ENCODE measurements around the gene B3GNT2.

B3GNT2 gene

DNA sequence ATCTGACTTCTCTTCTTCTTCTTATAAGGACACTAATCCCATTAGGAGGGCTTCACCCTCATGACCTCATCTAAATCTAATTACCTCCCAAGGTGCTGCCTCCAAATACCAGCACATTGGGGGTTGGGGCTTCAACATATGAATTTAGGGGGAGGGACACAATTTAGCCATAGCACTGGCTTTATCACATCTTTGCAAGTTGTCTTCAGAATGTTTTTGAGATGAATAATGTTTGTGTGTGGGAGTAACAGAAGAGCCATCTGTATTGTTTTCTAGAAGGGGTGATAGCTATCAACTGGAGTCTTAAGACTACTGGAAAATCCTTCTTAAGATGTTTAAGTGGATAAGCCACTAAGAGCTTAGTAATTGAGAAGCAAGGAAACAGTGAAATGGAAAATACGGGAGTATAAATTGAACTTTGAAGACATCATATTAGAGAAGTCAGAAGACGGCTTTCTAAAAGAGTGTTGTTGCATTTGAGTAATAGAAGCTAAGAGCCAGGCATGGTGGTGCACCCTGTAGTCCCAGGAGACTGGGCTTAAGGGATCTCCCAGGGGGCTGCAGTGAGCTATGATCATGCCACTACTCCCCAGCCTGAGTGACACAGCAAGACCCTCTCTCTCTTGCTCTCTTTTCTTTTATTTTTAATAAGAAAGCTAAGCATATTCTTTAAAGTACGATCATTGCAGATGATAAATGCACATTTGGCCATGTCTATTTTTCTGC is 32.6 kb upstream of the B3GNT2 start:
- H3K79me2 ChIP-seq (ENCODE audit: insufficient read depth, low read length), result no peaks in the 10 kb centered on the region
- no peaks in the 10 kb centered on the region for H3K9me2 ChIP-seq (replicated peaks; ENCODE audit: low read depth, low read length)
- H3K4me3 ChIP-seq (ENCODE audit: low read length, poor library complexity, severe bottlenecking), result no peak overlapping the region
- H2AFZ ChIP-seq (ENCODE audit: low read length), result no peak overlapping the region
- no peaks in the 10 kb centered on the region for H4K20me1 ChIP-seq (ENCODE audit: insufficient read depth, low read length, poor library complexity, severe bottlenecking)
- peak overlapping the region; percentile 2 for H3K9ac ChIP-seq (ENCODE audit: low read depth, low read length, poor library complexity, severe bottlenecking)
- H3K9me3 ChIP-seq (ENCODE audit: insufficient read depth, low read depth, low read length), result no peaks in the 10 kb centered on the region
- H3F3A ChIP-seq (ENCODE audit: low read depth), result no peaks in the 10 kb centered on the region
- no peaks in the 10 kb centered on the region for H3K36me3 ChIP-seq (ENCODE audit: insufficient read depth, low read length)
- peak overlapping the region; percentile 41 for H3K4me2 ChIP-seq (ENCODE audit: low read depth, low read length, poor library complexity, severe bottlenecking)
- H3K27me3 ChIP-seq (ENCODE audit: insufficient read depth, low read length, poor library complexity, severe bottlenecking), result no peaks in the 10 kb centered on the region
- no peak for TF ChIP-seq EZH2phosphoT487 (IDR thresholded peaks at IDR 0.05; ENCODE audit: borderline replicate concordance)
- peaks cover 44% of the 10 kb centered on the region for H3K4me1 ChIP-seq (ENCODE audit: insufficient read depth, low read length, poor library complexity, severe bottlenecking)

GRCh38 chr2:62163834-62164233 is 32.1 kb upstream of the B3GNT2 start:
- Histone ChIP-seq H3K9ac (ENCODE audit: low read depth, low read length, poor library complexity, severe bottlenecking) (peak overlapping the region; percentile 2), H3K9me3 (ENCODE audit: insufficient read depth, low read depth, low read length) (no peaks in the 10 kb centered on the region), H3K9me2 (replicated peaks; ENCODE audit: low read depth, low read length) (no peaks in the 10 kb centered on the region), H3K4me3 (ENCODE audit: low read length, poor library complexity, severe bottlenecking) (no peak overlapping the region), H3K27me3 (ENCODE audit: insufficient read depth, low read length, poor library complexity, severe bottlenecking) (no peaks in the 10 kb centered on the region), H3K4me2 (ENCODE audit: low read depth, low read length, poor library complexity, severe bottlenecking) (peak overlapping the region; percentile 41), H3F3A (ENCODE audit: low read depth) (no peaks in the 10 kb centered on the region), H3K36me3 (ENCODE audit: insufficient read depth, low read length) (no peaks in the 10 kb centered on the region), H3K4me1 (ENCODE audit: insufficient read depth, low read length, poor library complexity, severe bottlenecking) (peaks cover 44% of the 10 kb centered on the region), H3K79me2 (ENCODE audit: insufficient read depth, low read length) (no peaks in the 10 kb centered on the region), H4K20me1 (ENCODE audit: insufficient read depth, low read length, poor library complexity, severe bottlenecking) (no peaks in the 10 kb centered on the region), H2AFZ (ENCODE audit: low read length) (no peak overlapping the region)
- TF ChIP-seq, protein P1, sequence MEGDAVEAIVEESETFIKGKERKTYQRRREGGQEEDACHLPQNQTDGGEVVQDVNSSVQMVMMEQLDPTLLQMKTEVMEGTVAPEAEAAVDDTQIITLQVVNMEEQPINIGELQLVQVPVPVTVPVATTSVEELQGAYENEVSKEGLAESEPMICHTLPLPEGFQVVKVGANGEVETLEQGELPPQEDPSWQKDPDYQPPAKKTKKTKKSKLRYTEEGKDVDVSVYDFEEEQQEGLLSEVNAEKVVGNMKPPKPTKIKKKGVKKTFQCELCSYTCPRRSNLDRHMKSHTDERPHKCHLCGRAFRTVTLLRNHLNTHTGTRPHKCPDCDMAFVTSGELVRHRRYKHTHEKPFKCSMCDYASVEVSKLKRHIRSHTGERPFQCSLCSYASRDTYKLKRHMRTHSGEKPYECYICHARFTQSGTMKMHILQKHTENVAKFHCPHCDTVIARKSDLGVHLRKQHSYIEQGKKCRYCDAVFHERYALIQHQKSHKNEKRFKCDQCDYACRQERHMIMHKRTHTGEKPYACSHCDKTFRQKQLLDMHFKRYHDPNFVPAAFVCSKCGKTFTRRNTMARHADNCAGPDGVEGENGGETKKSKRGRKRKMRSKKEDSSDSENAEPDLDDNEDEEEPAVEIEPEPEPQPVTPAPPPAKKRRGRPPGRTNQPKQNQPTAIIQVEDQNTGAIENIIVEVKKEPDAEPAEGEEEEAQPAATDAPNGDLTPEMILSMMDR (conservative IDR thresholded peaks at IDR 0.05; ENCODE audit: low read length), result no peak
- TF ChIP-seq EZH2phosphoT487 (IDR thresholded peaks at IDR 0.05; ENCODE audit: borderline replicate concordance), result no peak

GRCh38 chr2:62175728-62176127 is 20.2 kb upstream of the B3GNT2 start:
- peaks cover 8% of the 10 kb centered on the region for H3F3A ChIP-seq (ENCODE audit: low read depth)
- no peaks in the 10 kb centered on the region for H3K27me3 ChIP-seq (ENCODE audit: insufficient read depth, low read length, poor library complexity, severe bottlenecking)
- H3K9me3 ChIP-seq (ENCODE audit: insufficient read depth, low read depth, low read length), result no peaks in the 10 kb centered on the region
- H3K4me3 ChIP-seq (ENCODE audit: low read length, poor library complexity, severe bottlenecking), result no peak overlapping the region
- H3K9ac ChIP-seq (ENCODE audit: low read depth, low read length, poor library complexity, severe bottlenecking), result peak overlapping the region; percentile 93
- H3K4me2 ChIP-seq (ENCODE audit: low read depth, low read length, poor library complexity, severe bottlenecking), result no peak overlapping the region
- no peaks in the 10 kb centered on the region for H3K36me3 ChIP-seq (ENCODE audit: insufficient read depth, low read length)
- TF ChIP-seq, protein P1 (conservative IDR thresholded peaks at IDR 0.05; ENCODE audit: low read length), result no peak
- no peak for TF ChIP-seq EZH2phosphoT487 (IDR thresholded peaks at IDR 0.05; ENCODE audit: borderline replicate concordance)
- no peaks in the 10 kb centered on the region for H4K20me1 ChIP-seq (ENCODE audit: insufficient read depth, low read length, poor library complexity, severe bottlenecking)
- peaks cover 55% of the 10 kb centered on the region for H3K4me1 ChIP-seq (ENCODE audit: insufficient read depth, low read length, poor library complexity, severe bottlenecking)
- peaks cover 32% of the 10 kb centered on the region for H3K79me2 ChIP-seq (ENCODE audit: insufficient read depth, low read length)
- no peaks in the 10 kb centered on the region for H3K9me2 ChIP-seq (replicated peaks; ENCODE audit: low read depth, low read length)
- H2AFZ ChIP-seq (ENCODE audit: low read length), result no peak overlapping the region

DNA sequence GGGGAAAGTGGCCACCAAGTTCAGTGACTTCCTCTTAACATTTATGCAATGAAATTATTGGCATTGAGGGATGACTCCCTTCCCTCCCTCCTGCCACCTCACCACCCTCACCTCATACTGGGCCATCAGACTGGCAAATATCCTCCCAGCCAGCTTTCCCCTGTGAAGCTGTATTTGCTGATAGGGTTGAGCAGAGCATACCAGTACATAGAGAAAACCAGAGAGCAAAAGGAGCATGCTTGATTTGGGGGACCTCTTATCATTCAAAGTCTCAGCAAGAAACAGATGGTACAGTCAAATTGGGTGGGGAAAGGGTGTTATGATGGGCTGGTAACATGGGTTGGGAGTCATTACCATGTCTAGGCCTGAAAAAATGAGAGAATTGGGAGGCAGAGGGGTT is 19.1 kb upstream of the B3GNT2 start:
- peak overlapping the region; percentile 93 for H3K9ac ChIP-seq (ENCODE audit: low read depth, low read length, poor library complexity, severe bottlenecking)
- H3K4me3 ChIP-seq (ENCODE audit: low read length, poor library complexity, severe bottlenecking), result no peak overlapping the region
- H3K9me2 ChIP-seq (replicated peaks; ENCODE audit: low read depth, low read length), result no peaks in the 10 kb centered on the region
- peak overlapping the region; percentile 47 for H3K4me2 ChIP-seq (ENCODE audit: low read depth, low read length, poor library complexity, severe bottlenecking)
- no peaks in the 10 kb centered on the region for H4K20me1 ChIP-seq (ENCODE audit: insufficient read depth, low read length, poor library complexity, severe bottlenecking)
- H3K4me1 ChIP-seq (ENCODE audit: insufficient read depth, low read length, poor library complexity, severe bottlenecking), result peaks cover 61% of the 10 kb centered on the region
- TF ChIP-seq EZH2phosphoT487 (IDR thresholded peaks at IDR 0.05; ENCODE audit: borderline replicate concordance), result no peak
- TF ChIP-seq, protein P1 (conservative IDR thresholded peaks at IDR 0.05; ENCODE audit: low read length), result no peak
- H2AFZ ChIP-seq (ENCODE audit: low read length), result no peak overlapping the region
- H3F3A ChIP-seq (ENCODE audit: low read depth), result peaks cover 14% of the 10 kb centered on the region
- H3K9me3 ChIP-seq (ENCODE audit: insufficient read depth, low read depth, low read length), result no peaks in the 10 kb centered on the region
- no peaks in the 10 kb centered on the region for H3K36me3 ChIP-seq (ENCODE audit: insufficient read depth, low read length)
- peaks cover 32% of the 10 kb centered on the region for H3K79me2 ChIP-seq (ENCODE audit: insufficient read depth, low read length)
- H3K27me3 ChIP-seq (ENCODE audit: insufficient read depth, low read length, poor library complexity, severe bottlenecking), result no peaks in the 10 kb centered on the region

Data from Loucy (cell line).